Measurements from ENCODE around the gene PDE4DIP. TPM values are rescaled to one million over a fixed set of nuclear protein-coding genes. Genes with fewer than 3 reads are reported as not detected.
"Not testable (repeated sequence)": the region's sequence is repeated elsewhere in the genome, so short reads cannot be mapped to it uniquely, and the experiment has no call there.

The PDE4DIP gene
- total and polyA plus RNA-seq, 3 donors from 2014 or later: 29.8 to 48.7 (median 32.4) TPM

DNA sequence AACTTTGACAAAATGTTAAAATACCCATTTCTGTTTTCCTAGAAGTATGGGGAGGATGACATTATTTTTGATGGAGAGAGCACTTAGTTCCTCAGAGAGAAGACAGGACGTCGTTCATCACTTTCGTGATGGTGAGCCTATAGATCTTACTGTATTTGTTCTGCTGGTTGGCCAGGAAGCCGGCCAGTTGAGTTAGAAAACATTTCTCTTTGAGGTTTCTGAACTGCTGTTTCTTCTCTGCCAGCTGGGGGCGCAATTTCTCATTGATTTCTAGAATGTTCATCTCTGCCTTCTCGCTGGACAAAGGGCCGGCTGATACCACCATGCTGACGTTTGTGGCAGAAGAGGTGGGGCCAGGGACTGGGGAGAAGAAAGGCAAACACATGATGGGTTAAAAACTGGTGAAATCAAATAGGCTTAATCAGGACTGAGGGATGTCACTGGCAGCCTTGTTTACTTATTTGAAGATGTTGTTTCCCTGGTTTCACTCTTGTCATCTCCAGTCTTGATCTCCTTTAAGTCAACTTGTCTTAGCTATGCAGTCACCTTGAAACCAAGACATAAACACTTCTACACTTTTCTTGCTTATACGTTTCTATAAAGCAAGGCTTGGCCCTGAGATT, 231.4 kb downstream of the PDE4DIP start:
- H3K36me3 ChIP-seq (ENCODE audit: low read depth, missing control alignments); H3K4me1 ChIP-seq; H3K9me3 ChIP-seq; H3K4me3 ChIP-seq; intact Hi-C loops (cut with DNase I; ENCODE audit: low total_unique reads); H3K27me3 ChIP-seq; DNase-seq; H3K27ac ChIP-seq: not testable (repeated sequence)
- WGBS, 2 donors: 59 to 67% methylated on average over 5 to 6 of the region's 9 CpGs

Small RNA genes lying within 50 kb of the gene (small RNA-seq; reads per million reads assigned to genes)
- 0 reads per million in 2 donors for gene RN7SKP88
- gene RNU2-38P: 0 reads per million in 2 donors

Other genes with a start within 250 kb of the PDE4DIP start
- gene NBPF14, start 248.4 kb upstream of the PDE4DIP start, total RNA-seq: 100 to 1,000 TPM in 1 of 2 donors, 10 to 100 TPM in 1; 55.4 to 110 TPM
- 46.7 TPM for gene NBPF14, start 248.4 kb upstream of the PDE4DIP start, polyA plus RNA-seq (ENCODE audit: insufficient read depth, low read depth, low replicate concordance)
- 10 to 100 TPM; 22.8 to 30.9 TPM for gene NUDT4B, start 95.7 kb upstream of the PDE4DIP start, total RNA-seq
- 7.0 TPM for gene NUDT4B, start 95.7 kb upstream of the PDE4DIP start, polyA plus RNA-seq (ENCODE audit: insufficient read depth, low read depth, low replicate concordance)